GM18867 (cell line): Measurements from ENCODE around the gene COL4A2.

Experiments
- ATAC-seq: cut with Tn5 transposase; IDR thresholded peaks from one replicate; pipeline ENCODE4 v1.9.1; 2021; ENCODE audit warnings: mild to moderate bottlenecking, moderate library complexity; ENCODE audit not compliant: unreplicated experiment

The COL4A2 gene

DNA sequence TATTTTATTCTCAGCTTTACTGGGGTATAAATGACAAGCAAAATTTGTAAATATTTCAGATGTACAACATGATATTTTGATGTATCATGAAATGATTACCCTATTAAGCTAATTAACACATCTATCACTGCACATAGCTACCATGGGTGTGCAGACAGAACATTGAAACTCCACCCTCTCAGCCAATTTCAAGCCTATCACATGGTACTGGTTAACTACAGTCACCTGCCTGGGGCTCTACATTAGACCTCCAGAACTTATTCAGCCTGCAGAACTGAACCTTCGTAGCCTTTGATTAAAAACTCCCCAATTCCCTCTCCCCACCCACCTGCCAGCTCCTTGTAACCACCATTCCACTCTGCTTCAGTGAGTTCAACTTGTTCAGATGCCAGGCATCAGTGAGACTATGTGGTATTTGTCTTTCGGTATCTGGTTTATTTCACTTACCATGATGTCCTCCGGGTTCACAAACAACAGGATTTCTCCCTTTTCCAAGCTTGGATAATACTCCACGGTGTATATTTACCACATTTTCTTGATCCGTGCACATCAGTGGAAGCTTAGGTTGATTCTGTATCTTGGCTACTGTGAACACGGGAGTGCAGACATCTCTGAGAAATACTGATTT lies 235.2 kb downstream of the COL4A2 start:
- ATAC-seq, result no peak

DNA sequence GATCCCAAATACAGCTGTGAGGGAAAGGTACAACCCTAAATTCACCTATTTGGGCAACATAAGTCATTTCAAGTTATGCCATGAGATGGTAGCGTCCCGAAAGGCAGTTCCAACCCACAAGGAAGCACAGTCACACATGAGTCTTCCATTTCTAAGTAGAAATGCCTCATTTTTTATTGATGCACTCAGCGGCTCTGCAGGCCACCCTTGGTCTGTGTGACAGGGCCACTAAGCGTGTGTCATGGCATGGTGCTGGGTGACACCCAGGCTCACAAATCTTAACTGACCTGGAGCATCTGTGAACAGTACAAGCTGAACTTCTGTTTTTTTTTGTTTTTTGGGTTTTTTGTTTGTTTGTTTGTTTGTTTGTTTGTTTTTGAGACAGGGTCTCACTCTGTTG lies 239.3 kb downstream of the COL4A2 start:
- no peak for ATAC-seq

DNA sequence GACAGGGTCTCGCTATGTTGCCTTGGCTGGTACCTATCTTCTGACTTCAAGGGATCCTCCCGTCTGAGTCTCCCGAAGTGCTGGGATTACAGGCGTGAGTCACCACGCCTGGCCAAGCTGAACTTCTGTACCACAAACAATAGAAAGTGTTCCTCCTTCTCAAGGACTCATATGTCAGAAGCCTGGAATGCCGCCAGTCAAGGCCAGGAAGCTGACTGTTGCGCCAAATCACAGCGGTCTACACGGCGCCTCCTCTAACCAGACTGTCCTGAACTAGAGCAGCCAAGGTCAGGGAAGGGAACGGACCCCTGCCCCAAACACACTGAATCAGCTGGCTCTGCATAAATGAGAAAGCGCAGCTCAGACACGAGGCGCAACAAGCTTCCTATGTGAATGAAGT lies 239.8 kb downstream of the COL4A2 start:
- no peak for ATAC-seq

DNA sequence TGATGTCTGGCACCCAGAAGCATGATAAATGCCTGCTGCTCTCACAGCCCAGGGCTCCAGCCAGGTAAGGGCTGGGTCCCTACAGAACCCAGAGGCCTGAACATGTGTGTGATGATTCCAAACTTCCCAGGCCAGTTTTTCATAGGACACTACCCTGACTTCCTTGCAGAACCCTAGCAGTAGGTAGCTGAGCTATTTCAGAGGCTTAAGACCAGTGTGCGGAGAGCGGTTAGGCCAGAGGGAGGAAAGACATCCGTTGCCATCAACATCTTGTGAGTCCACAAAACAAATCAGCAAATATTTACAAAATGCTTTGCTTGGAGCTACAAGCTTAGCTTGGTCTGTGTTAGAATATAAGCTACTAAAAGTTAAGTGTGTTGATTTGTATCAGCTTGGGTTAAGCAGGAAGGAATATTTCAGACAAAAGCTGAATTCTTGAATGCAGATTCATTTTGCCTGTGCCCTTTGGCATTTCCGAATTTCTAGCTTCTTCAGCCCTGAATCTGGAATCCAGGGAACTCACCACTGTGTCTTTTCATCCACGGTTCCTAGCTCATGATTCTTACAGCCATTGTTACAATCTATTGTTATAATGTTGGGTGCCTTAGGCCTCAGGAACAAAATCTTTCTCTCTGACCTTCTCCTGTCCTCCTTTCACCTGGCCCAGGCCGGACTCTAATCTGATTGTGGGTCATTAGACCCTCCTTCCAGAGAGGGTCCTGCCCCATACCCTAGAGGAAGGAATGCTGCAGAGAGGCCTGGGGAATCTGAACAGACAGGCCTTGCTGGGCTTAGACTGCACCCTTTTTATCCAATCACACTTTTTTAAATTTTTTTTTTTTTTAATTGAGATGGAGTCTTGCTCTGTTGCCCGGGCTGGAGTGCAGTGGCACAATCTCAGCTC lies 242.1 kb downstream of the COL4A2 start:
- ATAC-seq, result no peak

DNA sequence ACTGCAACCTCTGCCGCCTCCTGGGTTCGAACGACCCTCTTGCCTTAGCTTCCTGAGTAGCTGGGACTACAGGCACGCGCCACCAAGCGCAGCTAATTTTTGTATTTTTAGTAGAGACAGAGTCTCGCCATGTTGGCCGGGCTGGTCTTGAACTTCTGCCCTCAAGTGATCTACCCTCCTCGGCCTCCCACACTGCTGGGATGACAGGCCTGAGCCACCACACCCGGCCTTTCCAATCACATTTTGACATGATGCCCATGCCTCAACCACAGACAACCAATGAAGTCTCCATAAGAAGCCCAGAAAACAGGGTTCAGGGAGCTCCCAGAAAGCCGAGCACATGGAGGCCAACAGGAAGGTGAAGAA lies 242.7 kb downstream of the COL4A2 start:
- ATAC-seq, result no peak

DNA sequence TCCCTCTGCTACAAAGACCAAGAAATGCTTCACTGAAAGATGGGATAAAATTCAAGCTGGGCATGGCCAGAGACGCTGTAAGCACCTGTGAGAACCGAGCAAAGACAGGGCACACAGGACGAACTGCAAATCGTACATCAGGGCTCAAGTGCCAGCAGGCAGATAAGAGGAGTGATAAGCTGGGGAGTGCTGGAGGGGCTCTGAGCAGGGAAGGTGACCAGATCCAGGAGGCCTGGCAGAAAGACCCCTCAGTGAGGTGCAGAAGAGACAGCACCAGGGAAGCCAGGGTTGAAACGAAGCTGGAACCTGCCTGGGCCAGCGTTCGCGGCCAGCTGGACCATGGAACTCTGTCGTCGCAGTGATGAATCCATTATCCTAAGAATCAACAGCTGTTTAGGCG lies 244.2 kb downstream of the COL4A2 start:
- no peak for ATAC-seq

DNA sequence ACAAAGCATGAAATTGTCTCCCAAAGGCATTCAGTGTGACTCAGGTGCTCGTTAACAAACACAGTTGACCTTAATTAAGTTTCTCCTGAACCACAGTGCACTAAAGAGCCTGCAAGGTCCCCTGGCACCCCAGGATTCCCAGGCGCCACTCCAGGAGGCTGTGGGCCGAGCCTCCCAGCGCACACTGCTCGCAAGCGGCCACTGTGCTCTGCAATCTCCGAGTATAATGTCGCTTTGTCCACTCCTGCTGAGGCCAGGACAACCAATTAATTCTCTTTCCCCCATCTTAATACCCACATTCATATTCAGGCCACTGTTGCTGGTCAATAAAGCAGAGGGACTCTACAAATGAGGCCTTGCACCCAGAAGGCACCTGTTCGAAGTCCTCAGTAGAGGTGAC lies 245.7 kb downstream of the COL4A2 start:
- no peak for ATAC-seq

DNA sequence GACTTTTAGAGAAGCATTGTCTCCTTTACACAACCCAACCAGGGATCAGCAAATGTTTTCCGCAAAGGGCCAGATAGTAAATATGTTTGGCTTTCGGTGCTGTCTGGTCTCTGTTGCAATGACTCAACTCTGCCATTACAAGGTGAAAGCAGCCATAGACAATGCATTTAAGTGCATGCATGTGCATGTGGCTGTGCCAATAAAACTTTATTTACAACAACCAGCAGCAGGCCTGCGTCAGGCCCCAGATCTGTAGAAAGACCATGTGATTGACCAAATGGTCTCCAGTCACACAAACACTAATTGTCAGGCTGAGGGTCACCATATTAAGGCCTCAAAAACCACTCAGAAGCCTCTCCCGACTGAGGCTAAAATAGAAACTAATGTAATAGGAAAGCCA lies 246.3 kb downstream of the COL4A2 start:
- no peak for ATAC-seq

DNA sequence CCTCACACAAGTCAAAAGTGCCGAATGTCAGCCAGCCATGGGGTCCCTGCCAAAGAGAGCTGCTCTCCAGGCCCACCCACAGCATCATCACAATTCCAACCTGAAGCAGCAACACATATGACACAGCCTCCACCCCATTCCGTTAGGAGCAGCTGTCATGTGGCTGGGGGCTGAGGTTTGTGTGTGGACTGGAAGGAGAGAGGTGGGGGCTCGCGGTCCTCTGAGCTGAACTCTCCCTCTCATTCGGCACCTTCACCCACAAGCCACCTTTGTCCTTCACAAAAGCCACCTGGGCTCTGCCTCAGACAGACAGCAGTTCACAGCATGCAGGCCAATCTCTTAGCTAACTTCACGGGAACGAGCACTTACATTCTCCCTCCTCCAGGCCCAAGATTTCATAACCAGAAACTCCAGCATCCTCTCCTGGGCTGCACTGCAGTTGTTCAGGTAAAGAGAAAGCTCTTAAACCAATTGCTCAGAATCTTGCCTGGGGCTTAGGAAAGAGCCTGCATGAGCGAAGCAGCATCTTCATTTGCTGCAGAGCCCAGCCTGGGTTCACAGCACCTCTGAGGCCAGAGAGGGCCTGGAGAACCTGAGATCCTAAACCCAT lies 247.2 kb downstream of the COL4A2 start:
- ATAC-seq, result no peak

DNA sequence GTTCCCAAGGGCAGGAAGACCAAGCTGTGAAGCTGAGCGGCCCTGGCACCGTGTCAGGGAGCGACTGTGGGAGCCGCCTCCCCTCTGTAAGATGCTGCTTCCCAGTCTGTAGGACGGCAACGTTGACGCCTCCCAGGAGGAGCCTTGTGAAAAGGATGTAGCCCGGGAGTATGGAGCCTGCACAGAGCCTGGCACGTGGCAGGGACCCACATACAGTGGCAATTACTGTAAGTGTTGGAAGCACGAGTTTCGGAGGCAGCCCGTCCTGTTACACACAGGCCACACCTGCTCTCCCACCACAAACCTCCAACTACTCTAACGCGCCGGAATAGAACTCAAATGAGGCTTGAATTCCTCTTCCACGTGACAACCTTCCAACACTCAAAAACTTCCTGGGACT lies 247.9 kb downstream of the COL4A2 start:
- no peak for ATAC-seq

DNA sequence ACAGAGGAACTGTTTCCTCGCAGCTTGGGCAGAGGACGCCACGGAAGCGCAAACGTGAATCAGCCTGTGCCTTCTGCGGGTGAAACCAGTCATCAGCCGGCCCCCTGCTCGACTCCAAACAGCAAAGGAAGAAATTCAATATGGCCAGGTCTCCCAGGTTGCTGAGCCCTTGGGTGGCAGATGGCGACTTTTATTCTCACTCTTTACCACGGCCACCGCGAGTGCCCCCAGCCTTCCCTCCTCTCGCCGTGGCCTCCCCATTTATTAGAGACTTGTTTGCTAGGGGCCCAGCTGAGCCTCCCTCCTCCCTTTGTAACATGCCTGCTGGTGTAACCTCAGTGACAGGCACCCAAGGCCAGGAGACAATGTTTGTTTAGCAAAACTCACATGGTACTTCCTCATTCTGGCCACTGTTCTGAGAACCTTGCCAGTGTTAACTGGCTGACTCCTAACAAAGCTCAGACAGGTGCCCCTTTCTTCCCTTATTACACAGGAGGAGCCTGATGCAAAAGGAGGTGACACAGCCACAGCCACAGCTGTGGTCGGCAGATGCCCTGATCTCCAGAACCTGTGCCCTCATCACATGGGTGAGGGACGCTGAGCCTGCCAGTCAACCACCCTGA lies 248.6 kb downstream of the COL4A2 start:
- no peak for ATAC-seq

DNA sequence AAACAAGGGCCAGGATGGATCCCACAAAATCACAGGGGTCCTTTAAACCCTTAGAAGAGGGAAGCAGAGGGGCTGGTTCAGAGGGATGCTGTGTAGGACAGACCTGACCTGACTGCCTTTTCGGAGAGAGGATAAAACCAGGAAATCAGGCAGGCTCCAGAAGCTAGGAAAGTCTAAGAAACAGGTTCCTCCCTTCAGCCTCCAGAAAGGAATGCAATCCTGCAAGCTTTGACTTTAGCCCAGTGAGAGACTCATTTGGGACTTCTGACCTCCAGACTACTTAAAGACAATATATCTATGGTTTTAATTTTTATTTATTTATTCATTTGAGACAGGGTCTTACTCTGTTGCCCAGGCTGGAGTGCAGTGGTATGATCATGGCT lies 249.1 kb downstream of the COL4A2 start:
- ATAC-seq, result no peak

DNA sequence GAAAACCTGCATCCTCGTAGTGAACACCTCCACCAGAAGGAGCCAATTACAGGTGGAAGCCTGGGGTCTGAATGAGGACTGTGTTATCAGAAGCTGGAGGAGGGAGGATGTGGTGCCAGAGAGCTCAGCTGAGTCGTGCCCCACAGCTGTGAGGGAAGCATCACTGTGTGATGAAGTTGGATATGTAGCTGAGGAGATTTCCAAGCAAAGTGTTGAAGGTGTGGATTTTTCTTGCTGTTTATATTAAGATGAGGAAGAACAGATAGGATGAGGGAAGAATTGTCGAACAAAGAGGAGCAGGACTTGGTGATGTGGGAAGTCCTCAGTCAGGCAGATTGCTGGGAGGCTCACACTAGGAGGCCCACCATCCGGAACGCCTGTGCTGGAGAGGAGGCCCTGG lies 250.0 kb downstream of the COL4A2 start:
- no peak for ATAC-seq

DNA sequence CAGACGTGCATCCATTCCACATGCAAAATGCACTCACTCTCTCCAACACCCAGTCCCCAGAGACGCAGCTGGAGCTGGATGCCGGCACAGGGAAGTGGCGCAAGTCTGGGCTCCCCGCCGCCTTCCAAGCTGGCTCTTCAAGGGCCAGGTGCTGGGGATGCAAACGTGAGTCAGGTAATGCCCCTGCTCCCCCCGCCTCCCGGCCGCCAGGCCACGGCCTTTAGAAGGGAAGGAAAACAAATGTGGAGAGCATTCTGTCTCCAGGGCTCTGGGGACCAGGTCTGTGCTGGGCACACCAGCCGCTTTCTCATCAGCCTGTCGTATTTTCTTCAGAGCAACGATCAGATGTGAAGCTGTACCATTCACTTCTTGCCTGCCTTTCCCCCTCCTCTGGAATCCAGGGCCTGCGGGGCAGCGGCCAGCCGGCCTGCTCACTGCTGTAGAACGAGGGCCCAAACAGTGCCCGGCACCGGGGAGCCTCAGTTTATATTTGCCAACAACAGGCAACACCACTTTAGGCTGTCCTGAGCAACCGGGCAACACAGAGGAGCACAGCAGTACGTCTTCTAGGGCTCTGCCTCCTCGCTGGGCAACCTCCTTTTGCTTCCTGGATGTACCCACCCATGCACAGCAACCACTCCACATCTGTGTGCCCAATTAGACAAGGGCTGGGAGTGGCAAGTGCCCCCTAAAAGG lies 250.7 kb downstream of the COL4A2 start:
- no peak for ATAC-seq

DNA sequence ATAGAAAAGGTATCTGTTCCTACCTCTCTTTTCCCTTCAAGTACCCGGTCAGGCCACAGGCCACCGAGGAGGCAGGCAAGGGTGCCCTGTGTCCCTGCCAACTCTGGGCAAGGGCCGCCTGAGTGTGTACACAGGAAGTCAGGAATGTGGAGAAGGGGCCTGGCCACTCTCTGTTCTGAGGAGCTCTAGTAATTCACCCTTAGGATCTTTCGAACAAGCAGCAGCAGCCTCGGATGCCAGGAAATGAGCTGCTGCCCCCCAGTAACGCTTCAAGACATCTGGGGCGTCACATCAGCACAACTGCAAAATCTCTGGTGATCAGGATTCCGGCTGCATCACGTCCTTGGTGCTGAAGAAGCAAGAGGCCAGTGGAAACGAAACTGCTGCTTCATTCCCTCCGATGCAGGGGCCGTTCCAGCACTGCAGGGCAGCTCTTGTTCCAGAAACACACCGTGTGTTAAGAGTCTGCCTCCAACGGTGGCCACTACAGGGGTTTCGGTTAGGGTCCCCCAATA lies 252.4 kb downstream of the COL4A2 start:
- ATAC-seq, result no peak

DNA sequence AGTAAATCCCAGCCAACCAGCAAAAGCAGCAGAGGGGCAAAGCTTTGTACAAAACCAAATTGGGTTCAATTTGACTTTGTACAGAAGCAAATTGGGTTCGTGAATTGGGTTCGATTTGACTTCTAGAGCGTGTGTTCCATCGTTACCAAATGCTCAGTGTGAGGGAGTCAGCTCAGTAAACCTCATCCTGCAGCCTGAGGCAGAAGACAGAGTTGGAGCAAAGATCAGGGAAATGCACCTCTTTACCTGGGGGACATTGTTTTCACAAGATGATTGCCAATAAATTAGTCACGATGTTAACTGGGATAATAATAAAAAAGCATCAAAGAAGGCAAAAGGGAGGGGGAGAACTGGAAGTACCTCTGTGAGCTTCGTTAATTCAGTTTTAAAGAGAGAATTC lies 252.9 kb downstream of the COL4A2 start:
- no peak for ATAC-seq

DNA sequence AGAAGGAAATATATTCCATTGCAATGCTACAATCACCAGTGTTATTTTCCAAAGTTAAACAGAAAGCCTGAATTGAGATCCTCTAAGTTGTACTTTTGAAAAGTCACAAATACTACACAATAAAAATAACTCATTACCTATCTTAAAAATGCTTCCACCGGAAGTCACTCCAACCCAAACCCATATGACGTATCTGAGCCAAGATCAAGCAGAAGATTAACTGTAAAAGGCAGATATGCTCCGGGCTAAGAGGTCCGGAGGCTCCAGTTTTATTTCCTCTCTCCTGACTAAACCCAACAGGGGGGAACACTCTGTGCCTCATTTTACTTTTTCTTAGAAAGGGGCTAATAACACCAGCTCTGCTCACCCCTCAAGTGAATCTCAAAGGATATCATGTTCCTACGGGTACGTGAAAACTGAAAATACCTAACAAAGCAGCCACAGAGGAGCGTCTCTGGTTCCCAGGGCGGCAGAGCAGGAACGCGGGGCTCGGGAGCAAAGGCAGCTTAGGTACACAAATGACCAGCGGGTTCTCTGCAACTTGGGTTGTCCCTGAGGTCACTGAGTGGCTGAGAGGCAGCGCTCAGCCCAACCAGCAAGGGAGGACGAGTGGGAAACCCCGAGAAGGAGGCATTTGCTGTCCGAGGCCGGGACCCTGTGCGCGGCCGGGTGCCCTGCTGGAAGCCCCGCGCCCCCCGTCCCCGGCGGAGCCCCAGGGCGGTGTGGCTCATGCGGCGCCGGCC lies 253.7 kb downstream of the COL4A2 start:
- ATAC-seq, result no peak

DNA sequence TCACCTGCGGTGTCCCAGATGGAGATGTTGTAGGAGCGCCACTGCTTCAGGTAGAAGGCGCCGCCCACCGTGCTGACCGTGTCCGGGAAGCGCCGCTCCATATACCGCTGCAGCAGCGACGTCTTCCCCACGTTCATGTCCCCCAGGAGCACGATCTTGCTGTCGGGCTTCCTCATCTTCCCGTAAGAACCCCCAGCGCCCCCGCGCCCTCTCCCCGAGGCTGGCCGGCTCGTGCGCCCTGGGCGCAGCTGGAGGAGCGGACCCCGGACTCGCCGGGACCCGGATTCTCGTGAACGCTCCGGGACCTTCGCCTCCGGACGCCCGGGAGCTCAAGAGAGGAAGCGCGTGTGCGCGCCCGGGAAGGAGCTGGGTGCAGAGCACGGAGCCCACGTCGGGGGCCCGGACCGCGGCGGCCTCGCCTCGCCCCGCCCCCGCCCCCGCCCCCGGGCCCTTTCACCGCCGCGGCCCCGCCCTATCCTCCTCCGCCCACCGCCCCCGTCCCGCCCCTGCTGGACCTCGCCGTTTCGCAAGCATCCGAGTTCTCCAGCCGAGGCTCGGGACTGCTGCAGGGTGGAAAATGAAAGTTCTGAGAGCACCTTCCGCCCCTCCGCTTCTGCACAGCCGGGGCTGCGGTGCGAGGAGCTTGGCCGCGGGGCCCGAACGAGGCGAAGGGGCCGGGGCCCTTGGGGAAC lies 254.4 kb downstream of the COL4A2 start, which contains the start of gene RAB20:
TSS of gene RAB20 (minus strand) at position 379 of the 692 bp plus-strand sequence. CDS start at position 176, 203 bp downstream.
- ATAC-seq, result peak; percentile 74

DNA sequence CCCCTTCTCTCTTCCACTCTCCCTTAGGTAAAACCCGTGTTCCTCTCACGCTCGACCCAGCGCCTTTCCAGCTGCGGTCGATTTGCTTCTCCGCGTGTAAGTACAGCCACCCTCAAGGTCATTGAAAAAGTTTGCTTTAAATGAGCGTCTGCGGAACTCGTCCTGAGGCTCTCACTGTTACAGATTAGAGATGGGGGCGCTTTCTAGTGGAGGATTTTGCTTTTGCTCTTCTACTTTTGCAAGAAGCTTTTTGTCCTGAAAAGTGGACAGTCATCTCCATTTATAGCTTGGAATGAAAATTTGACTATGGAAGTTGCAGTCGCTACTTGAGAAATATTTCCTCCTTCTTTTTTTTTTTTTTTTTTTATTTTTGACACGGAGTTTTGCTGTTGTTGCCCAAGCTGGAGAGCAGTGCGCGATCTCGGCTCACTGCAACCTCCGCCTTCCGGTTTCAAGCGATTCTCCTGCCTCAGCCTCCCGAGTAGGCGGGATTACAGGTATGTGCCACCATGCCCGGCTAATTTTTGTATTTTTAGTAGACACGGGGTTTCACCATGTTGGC lies 255.0 kb downstream of the COL4A2 start:
- ATAC-seq, result no peak
